ENCODE results near the gene LENG8.
"Not testable (repeated sequence)": the region's sequence is repeated elsewhere in the genome, so short reads cannot be mapped to it uniquely, and the experiment has no call there.

LENG8 gene

DNA sequence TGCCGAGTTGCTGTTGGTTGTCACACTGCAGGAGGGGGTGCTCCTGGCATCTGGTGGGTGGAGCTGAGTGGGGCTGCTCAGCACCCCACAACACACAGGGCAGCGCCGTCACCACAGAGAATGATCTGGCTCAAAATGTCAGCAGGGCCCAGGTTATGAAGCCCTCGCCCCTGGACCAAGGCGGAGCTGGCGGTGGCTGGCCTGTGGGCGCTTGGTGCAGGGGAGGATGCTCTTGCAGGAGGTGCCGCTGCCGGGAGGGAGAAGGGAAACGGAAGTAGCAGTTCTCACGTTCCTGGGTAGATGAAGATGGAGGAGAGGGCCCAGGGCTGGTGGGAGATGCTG lies 14.2 kb upstream of the LENG8 start:
- no peak overlapping the region for H3K4me3 ChIP-seq (ENCODE audit: low read depth, low read length)
- TF ChIP-seq, protein P1, sequence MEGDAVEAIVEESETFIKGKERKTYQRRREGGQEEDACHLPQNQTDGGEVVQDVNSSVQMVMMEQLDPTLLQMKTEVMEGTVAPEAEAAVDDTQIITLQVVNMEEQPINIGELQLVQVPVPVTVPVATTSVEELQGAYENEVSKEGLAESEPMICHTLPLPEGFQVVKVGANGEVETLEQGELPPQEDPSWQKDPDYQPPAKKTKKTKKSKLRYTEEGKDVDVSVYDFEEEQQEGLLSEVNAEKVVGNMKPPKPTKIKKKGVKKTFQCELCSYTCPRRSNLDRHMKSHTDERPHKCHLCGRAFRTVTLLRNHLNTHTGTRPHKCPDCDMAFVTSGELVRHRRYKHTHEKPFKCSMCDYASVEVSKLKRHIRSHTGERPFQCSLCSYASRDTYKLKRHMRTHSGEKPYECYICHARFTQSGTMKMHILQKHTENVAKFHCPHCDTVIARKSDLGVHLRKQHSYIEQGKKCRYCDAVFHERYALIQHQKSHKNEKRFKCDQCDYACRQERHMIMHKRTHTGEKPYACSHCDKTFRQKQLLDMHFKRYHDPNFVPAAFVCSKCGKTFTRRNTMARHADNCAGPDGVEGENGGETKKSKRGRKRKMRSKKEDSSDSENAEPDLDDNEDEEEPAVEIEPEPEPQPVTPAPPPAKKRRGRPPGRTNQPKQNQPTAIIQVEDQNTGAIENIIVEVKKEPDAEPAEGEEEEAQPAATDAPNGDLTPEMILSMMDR (IDR thresholded peaks at IDR 0.05; ENCODE audit: borderline replicate concordance, insufficient read depth, low read depth, low read length): no peak

DNA sequence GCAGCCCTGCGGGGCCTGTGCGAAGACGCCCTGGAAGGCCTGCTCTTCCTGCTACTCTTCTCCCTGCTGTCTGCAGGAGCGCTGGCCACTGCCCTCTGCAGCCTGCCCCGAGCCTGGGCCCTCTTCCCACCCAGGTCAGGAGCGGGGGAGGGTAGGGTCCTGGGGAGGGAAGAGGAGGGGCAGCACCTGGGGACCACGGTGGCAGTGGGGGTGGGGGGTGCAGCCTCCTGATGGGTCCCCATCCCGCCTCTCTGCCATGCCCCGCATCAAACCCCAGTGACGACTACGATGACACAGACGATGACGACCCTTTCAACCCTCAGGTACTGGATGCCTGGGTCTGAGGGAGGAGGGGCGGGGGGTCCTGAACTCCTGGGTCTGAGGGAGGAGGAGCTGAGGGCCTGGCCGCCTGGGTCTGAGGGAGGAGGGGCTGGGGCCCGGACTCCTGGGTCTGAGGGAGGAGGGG lies 13.4 kb upstream of the LENG8 start:
- H3K4me3 ChIP-seq (ENCODE audit: low read depth, low read length): no peak overlapping the region
- TF ChIP-seq, protein P1 (IDR thresholded peaks at IDR 0.05; ENCODE audit: borderline replicate concordance, insufficient read depth, low read depth, low read length): no peak

DNA sequence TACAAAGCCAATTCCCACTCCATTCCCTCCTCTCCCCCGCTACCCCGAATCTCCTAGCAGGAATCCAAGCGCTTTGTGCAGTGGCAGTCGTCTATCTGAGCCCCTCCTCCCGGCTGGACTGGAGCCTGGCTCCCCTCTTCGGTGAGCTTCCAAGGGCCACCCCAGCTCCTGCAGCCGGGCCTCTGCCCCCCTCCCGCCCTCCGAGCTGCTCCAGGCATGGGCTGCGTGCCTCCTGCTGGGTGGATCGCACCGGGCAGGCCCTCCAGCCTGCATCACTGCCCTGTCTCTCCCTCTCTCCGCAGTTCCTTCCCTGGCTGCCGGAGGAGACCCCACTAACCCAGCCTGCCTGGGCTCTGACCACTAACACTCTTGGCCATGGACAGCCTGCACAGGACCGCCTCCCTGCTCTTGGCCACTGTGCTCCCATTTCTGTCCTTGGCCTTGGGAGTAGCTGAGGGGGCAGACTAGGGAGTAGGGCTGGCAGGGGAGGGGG lies 12.9 kb upstream of the LENG8 start:
- H3K4me3 ChIP-seq (ENCODE audit: low read depth, low read length): no peak overlapping the region
- TF ChIP-seq, protein P1 (IDR thresholded peaks at IDR 0.05; ENCODE audit: borderline replicate concordance, insufficient read depth, low read depth, low read length): no peak

DNA sequence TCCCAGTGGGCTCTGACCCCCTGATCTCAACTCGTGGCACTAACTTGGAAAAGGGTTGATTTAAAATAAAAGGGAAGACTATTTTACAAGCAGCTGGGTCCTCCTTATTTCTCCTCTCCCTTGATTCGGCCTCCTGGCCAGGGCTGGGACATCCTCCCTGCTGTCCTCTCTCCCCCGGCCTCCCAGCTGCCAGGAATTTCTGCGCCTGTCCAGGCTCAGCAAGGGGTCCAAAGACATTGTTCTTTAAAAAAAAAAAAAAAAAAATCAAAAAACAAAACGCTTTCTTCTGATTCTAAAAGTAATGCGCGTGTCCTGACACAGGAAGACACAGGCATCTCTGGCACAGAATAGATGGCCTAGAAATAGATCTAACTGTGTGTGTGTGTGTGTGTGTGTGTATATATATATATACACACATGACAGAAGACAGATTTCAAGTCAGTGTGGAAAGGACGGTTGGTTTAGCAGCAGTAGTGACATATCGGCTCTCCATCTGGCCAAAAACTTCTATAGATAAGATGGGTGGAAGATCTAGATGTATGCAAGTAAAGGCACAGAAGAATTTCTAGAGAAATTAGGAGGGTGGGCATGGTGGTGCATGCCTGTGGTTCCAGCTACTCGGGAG lies 12.3 kb upstream of the LENG8 start:
- TF ChIP-seq, protein P1 (IDR thresholded peaks at IDR 0.05; ENCODE audit: borderline replicate concordance, insufficient read depth, low read depth, low read length): no peak
- no peak overlapping the region for H3K4me3 ChIP-seq (ENCODE audit: low read depth, low read length)

DNA sequence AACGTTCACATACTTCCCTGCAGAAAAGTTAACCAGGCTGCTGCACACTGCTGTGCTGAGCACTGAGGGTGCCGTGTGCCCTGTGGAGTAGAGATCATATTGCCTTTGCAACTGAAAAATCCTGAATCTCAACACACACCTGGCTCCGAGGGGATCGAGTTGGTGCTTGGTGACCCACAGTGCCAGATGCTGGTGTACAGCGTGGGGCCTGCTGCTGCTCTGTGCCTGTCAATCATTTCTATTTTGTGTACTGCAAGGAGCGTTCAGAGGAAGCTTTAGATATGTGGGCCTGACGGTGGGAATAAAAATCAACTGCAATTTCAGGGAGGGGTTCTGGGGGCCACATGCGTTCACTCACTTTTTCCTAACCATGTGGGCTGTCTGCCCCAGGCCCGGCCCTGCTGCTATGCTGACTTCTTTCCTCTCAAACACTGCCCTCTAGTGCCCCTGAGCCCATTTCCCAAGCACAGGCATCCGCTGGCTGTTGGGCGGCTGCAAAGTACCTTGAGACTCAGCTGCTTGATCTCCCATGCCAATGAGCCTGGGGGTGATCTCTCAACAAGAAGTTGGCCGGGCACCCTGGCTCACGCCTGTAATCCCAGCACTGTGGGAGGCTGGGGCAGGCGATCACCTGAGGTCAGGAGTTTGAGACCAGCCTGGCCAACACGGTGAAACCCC lies 9.7 kb upstream of the LENG8 start:
- TF ChIP-seq, protein P1 (IDR thresholded peaks at IDR 0.05; ENCODE audit: borderline replicate concordance, insufficient read depth, low read depth, low read length): peak; percentile 43; the same call in 1 of the 2 replicates
- H3K4me3 ChIP-seq (ENCODE audit: low read depth, low read length): no peak overlapping the region

DNA sequence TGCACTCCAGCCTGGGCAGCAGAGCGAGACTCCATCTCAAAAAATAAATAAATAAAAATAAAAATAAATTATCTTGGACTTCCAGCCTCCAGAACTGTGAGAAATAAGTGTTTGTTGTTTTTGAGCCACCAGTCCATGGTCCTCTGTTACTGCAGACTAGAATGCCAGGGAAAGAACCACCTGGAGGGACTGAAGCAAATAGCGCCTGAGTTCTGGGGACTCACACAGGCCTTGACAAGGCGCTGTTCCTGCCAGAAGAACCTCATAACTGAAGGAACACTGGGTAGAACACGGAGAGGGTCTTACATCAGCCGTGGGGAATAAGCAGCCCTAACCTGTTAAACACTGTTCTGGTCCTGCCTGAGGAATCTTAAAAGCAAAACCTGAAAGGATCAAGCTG lies 8.4 kb upstream of the LENG8 start:
- no peak overlapping the region for H3K4me3 ChIP-seq (ENCODE audit: low read depth, low read length)
- TF ChIP-seq, protein P1 (IDR thresholded peaks at IDR 0.05; ENCODE audit: borderline replicate concordance, insufficient read depth, low read depth, low read length): no peak

DNA sequence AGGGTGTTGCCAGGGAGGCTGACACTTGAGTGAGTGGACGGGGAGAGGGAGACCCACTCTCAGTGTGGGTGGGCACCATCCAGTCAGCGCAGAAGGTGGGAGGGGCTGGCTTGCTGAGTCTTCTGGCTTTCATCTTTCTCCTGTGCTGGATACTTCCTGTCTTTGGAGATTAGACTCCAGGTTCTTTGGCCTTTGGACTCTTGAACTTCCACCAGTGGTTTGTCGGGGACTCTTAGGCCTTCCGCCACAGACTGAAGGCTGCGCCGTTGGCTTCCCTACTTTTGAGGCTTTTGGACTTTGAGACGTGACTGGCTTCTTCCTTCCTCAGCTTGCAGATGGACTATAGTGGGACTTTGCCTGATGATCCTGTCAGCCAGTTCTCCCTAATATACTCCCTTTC lies 4.3 kb upstream of the LENG8 start:
- no peak overlapping the region for H3K4me3 ChIP-seq (ENCODE audit: low read depth, low read length)
- TF ChIP-seq, protein P1 (IDR thresholded peaks at IDR 0.05; ENCODE audit: borderline replicate concordance, insufficient read depth, low read depth, low read length): no peak

DNA sequence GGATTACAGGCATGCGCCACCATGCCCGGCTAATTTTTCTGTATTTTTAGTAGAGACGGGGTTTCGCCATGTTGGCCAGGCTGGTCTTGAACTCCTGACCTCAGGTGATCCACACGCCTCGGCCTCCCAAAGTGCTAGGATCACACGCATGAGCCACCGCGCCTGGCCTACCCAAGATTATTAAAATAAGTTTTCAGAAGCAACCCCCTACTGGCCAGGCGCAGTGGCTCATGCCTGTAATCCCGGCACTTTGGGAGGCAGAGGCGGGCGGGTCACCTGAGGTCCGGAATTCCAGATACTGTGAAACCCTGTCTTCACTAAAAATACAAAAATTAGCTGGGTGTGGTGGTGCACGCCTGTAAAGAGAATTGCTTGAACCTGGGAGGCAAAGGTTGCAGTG lies 2.6 kb upstream of the LENG8 start:
- not testable (repeated sequence) for H3K4me3 ChIP-seq (ENCODE audit: low read depth, low read length)
